HEK293 (cell line): ENCODE data around the gene DNAJC12.

Experiments used
- CTCF ChIA-PET: fragments of 350-600 bp; formaldehyde crosslinking; extraction: SDS; loops from one replicate; lab custom pipeline; 2021; ENCODE audit warnings: antibody characterized with exemption; lab: Yijun Ruan, JAX
- POLR2A ChIA-PET: fragments of 300-600 bp; formaldehyde crosslinking; extraction: SDS; loops from one replicate; lab custom pipeline; 2020; ENCODE audit warnings: antibody characterized with exemption, inconsistent platforms; lab: Yijun Ruan, JAX
- H3K27ac ChIP-seq: fragments of 200-500 bp; sonication (Bioruptor generic); 2 replicates; pipeline ENCODE4 v1.5.1; 2014; ENCODE audit warnings: low read depth, low read length, control low read depth, inconsistent platforms; ENCODE audit errors: extremely low read depth
- H3K36me3 ChIP-seq, 2 experiments: fragments of 200-500 bp in 1 of 2; sonication (Bioruptor generic) in 1 of 2; 1 replicate in 1 of 2; 2 replicates in 1 of 2; pipeline ENCODE4 v1.5.1; 2014 to 2017; ENCODE audit warnings: inconsistent platforms in 2 of 2, low read length in 2 of 2; ENCODE audit not compliant: control insufficient read depth in 2 of 2, insufficient read depth in 1 of 2
- H3K4me1 ChIP-seq: fragments of 200-500 bp; sonication (Bioruptor generic); 2 replicates; pipeline ENCODE4 v1.5.1; 2014; ENCODE audit warnings: mild to moderate bottlenecking, low read length, inconsistent platforms; ENCODE audit not compliant: control insufficient read depth, insufficient read depth
- H3K4me3 ChIP-seq: 2 replicates; pipeline ENCODE4 v1.5.1; 2011; ENCODE audit warnings: low read depth, mild to moderate bottlenecking, control low read depth, low read length, moderate library complexity
- H3K9me3 ChIP-seq: fragments of 200-500 bp; sonication (Bioruptor generic); 2 replicates; pipeline ENCODE4 v1.5.1; 2014; ENCODE audit warnings: low read depth, low read length, inconsistent platforms; ENCODE audit not compliant: control insufficient read depth, insufficient read depth
- GFI1B ChIP-seq: fragments of 450-650 bp; formaldehyde crosslinking; IDR thresholded peaks from 2 replicates; pipeline ENCODE4 v1.5.1; 2016; ENCODE audit warnings: missing biosample characterization, missing genetic modification characterization
- HOXA7 ChIP-seq: sonication (generic); formaldehyde crosslinking; IDR thresholded peaks from 2 replicates; pipeline ENCODE4 v1.8.1; 2022; ENCODE audit warnings: missing genetic modification reagents, borderline replicate concordance
- HOXC10 ChIP-seq: sonication (generic); formaldehyde crosslinking; IDR thresholded peaks from 2 replicates; pipeline ENCODE4 v1.8.1; 2023; ENCODE audit warnings: mild to moderate bottlenecking, missing genetic modification reagents
- HOXD13 ChIP-seq: sonication (generic); formaldehyde crosslinking; IDR thresholded peaks from 2 replicates; pipeline ENCODE4 v1.8.0; 2022; ENCODE audit warnings: missing genetic modification reagents, borderline replicate concordance
- ZNF174 ChIP-seq: fragments of 450-650 bp; formaldehyde crosslinking; IDR thresholded peaks from 2 replicates; pipeline ENCODE4 v1.5.0; 2017; ENCODE audit warnings: missing biosample characterization, mild to moderate bottlenecking, missing genetic modification characterization
- ZNF2 ChIP-seq: fragments of 450-650 bp; formaldehyde crosslinking; IDR thresholded peaks from 2 replicates; pipeline ENCODE4 v1.5.1; 2016; ENCODE audit warnings: missing biosample characterization, missing genetic modification characterization
- ZNF221 ChIP-seq: fragments of 450-650 bp; formaldehyde crosslinking; IDR thresholded peaks from 2 replicates; pipeline ENCODE4 v1.5.1; 2017; ENCODE audit warnings: missing biosample characterization, missing genetic modification characterization, borderline replicate concordance
- ZNF239 ChIP-seq: fragments of 450-650 bp; formaldehyde crosslinking; IDR thresholded peaks from 2 replicates; pipeline ENCODE4 v1.5.1; 2016; ENCODE audit warnings: missing biosample characterization, missing genetic modification characterization
- ZNF513 ChIP-seq: fragments of 450-650 bp; IDR thresholded peaks from 2 replicates; pipeline ENCODE4 v1.5.1; 2018; ENCODE audit warnings: missing biosample characterization, missing genetic modification characterization
- ZNF555 ChIP-seq: fragments of 450-650 bp; formaldehyde crosslinking; conservative IDR thresholded peaks from 2 replicates; pipeline ENCODE4 v1.5.1; 2017; ENCODE audit warnings: missing biosample characterization, mild to moderate bottlenecking, missing genetic modification characterization, inconsistent platforms
- ZNF600 ChIP-seq: fragments of 450-650 bp; formaldehyde crosslinking; IDR thresholded peaks from 2 replicates; pipeline ENCODE4 v1.5.1; 2016; ENCODE audit warnings: missing biosample characterization, missing genetic modification characterization
- ZNF664 ChIP-seq: fragments of 450-650 bp; formaldehyde crosslinking; IDR thresholded peaks from 2 replicates; pipeline ENCODE4 v1.5.1; 2016; ENCODE audit warnings: missing biosample characterization, missing genetic modification characterization
- ZNF677 ChIP-seq: fragments of 450-650 bp; IDR thresholded peaks from 2 replicates; pipeline ENCODE4 v1.5.0; 2018; ENCODE audit warnings: missing biosample characterization, mild to moderate bottlenecking, missing genetic modification characterization, moderate library complexity
- ZSCAN30 ChIP-seq: fragments of 450-650 bp; IDR thresholded peaks from 2 replicates; pipeline ENCODE4 v1.5.1; 2018; ENCODE audit warnings: missing biosample characterization, mild to moderate bottlenecking, missing genetic modification characterization, moderate library complexity
- TF ChIP-seq, protein P1 (sequence below): fragments of 450-650 bp; formaldehyde crosslinking; IDR thresholded peaks from 2 replicates; pipeline ENCODE4 v1.5.1; 2016; ENCODE audit warnings: missing biosample characterization, missing genetic modification characterization, borderline replicate concordance
- TF ChIP-seq, protein P2 (sequence below): fragments of 450-650 bp; formaldehyde crosslinking; IDR thresholded peaks from 2 replicates; pipeline ENCODE4 v1.5.1; 2016; ENCODE audit warnings: missing biosample characterization, missing genetic modification characterization
- TF ChIP-seq, protein P3 (sequence below): fragments of 450-650 bp; formaldehyde crosslinking; IDR thresholded peaks from 2 replicates; pipeline ENCODE4; 2016; ENCODE audit warnings: missing biosample characterization, missing genetic modification characterization
- TF ChIP-seq, protein P4 (sequence below): fragments of 450-650 bp; formaldehyde crosslinking; IDR thresholded peaks from 2 replicates; pipeline ENCODE4 v1.5.1; 2016; ENCODE audit warnings: missing biosample characterization, missing genetic modification characterization
- TF ChIP-seq, protein P5 (sequence below): fragments of 450-650 bp; formaldehyde crosslinking; IDR thresholded peaks from 2 replicates; pipeline ENCODE4 v1.5.1; 2016; ENCODE audit warnings: missing biosample characterization, missing genetic modification characterization

The DNAJC12 gene

GRCh38 chr10:67779465-67780203 lies 58.4 kb downstream of the DNAJC12 start (continued):
- TF ChIP-seq, protein P1, sequence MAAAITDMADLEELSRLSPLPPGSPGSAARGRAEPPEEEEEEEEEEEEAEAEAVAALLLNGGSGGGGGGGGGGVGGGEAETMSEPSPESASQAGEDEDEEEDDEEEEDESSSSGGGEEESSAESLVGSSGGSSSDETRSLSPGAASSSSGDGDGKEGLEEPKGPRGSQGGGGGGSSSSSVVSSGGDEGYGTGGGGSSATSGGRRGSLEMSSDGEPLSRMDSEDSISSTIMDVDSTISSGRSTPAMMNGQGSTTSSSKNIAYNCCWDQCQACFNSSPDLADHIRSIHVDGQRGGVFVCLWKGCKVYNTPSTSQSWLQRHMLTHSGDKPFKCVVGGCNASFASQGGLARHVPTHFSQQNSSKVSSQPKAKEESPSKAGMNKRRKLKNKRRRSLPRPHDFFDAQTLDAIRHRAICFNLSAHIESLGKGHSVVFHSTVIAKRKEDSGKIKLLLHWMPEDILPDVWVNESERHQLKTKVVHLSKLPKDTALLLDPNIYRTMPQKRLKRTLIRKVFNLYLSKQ (tag by site-specific recombination) = no peak
- TF ChIP-seq, protein P2, sequence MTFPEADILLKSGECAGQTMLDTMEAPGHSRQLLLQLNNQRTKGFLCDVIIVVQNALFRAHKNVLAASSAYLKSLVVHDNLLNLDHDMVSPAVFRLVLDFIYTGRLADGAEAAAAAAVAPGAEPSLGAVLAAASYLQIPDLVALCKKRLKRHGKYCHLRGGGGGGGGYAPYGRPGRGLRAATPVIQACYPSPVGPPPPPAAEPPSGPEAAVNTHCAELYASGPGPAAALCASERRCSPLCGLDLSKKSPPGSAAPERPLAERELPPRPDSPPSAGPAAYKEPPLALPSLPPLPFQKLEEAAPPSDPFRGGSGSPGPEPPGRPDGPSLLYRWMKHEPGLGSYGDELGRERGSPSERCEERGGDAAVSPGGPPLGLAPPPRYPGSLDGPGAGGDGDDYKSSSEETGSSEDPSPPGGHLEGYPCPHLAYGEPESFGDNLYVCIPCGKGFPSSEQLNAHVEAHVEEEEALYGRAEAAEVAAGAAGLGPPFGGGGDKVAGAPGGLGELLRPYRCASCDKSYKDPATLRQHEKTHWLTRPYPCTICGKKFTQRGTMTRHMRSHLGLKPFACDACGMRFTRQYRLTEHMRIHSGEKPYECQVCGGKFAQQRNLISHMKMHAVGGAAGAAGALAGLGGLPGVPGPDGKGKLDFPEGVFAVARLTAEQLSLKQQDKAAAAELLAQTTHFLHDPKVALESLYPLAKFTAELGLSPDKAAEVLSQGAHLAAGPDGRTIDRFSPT (tag by site-specific recombination) = no peak
- TF ChIP-seq HOXD13 (CRISPR knock-in tag) = no peak
- no peak for TF ChIP-seq ZNF221 (tag by site-specific recombination)
- no peak for TF ChIP-seq ZNF555 (tag by site-specific recombination)
- no peak for TF ChIP-seq ZNF677

- POLR2A ChIA-PET = interaction anchor here (0.6 to 0.7 kb wide), 2 partner anchors 8 to 10 kb away, joined by 4 read pairs; no protein-coding TSS in a partner anchor
- no peak overlapping the region for H3K27ac ChIP-seq
Observed at GRCh38 chr10:67776371-67776770, 61.6 kb downstream of the DNAJC12 start.

More at GRCh38 chr10:67776371-67776770, 61.6 kb downstream of the DNAJC12 start:
- CTCF ChIA-PET = interaction anchor here (0.8 to 8.4 kb wide), 4 partner anchors 11 to 255 kb away, joined by 3 to 114 read pairs (median 56); partner anchors contain the start of gene CTNNA3
- TF ChIP-seq, protein P3, sequence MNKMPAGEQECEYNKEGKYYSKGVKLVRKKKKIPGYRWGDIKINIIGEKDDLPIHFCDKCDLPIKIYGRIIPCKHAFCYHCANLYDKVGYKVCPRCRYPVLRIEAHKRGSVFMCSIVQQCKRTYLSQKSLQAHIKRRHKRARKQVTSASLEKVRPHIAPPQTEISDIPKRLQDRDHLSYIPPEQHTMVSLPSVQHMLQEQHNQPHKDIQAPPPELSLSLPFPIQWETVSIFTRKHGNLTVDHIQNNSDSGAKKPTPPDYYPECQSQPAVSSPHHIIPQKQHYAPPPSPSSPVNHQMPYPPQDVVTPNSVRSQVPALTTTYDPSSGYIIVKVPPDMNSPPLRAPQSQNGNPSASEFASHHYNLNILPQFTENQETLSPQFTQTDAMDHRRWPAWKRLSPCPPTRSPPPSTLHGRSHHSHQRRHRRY (tag by site-specific recombination) = no peak
- TF ChIP-seq ZSCAN30 (tag by site-specific recombination) (no peak), ZNF600 (no peak), GFI1B (tag by site-specific recombination) (no peak), ZNF174 (tag by site-specific recombination) (no peak), ZNF664 (tag by site-specific recombination) (no peak), ZNF513 (tag by site-specific recombination) (no peak), ZNF239 (no peak), HOXA7 (CRISPR knock-in tag) (no peak), HOXC10 (CRISPR knock-in tag) (no peak), ZNF2 (tag by site-specific recombination) (no peak)
- TF ChIP-seq, protein P4, sequence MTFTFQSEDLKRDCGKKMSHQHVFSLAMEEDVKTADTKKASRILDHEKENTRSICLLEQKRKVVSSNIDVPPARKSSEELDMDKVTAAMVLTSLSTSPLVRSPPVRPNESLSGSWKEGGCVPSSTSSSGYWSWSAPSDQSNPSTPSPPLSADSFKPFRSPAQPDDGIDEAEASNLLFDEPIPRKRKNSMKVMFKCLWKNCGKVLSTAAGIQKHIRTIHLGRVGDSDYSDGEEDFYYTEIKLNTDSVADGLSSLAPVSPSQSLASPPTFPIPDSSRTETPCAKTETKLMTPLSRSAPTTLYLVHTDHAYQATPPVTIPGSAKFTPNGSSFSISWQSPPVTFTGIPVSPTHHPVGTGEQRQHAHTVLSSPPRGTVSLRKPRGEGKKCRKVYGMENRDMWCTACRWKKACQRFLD (tag by site-specific recombination) = no peak
- TF ChIP-seq, protein P1 (tag by site-specific recombination) = no peak
- TF ChIP-seq, protein P5, sequence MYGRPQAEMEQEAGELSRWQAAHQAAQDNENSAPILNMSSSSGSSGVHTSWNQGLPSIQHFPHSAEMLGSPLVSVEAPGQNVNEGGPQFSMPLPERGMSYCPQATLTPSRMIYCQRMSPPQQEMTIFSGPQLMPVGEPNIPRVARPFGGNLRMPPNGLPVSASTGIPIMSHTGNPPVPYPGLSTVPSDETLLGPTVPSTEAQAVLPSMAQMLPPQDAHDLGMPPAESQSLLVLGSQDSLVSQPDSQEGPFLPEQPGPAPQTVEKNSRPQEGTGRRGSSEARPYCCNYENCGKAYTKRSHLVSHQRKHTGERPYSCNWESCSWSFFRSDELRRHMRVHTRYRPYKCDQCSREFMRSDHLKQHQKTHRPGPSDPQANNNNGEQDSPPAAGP (tag by site-specific recombination) = no peak
- no peaks in the 10 kb centered on the region for H3K9me3 ChIP-seq
- H3K36me3 ChIP-seq = no peaks in the 10 kb centered on the region
- H3K4me1 ChIP-seq = peaks cover 7% of the 10 kb centered on the region
- H3K4me3 ChIP-seq = no peak overlapping the region
